DMS 273 treated with DMSO at 0.1 percent for 48 hours (cell line): ENCODE data around the gene TCIRG1.

Source experiments
- DNase-seq: peaks from one replicate; lab custom pipeline; 2025; lab: John Stamatoyannopoulos, UW

Gene TCIRG1

DNA sequence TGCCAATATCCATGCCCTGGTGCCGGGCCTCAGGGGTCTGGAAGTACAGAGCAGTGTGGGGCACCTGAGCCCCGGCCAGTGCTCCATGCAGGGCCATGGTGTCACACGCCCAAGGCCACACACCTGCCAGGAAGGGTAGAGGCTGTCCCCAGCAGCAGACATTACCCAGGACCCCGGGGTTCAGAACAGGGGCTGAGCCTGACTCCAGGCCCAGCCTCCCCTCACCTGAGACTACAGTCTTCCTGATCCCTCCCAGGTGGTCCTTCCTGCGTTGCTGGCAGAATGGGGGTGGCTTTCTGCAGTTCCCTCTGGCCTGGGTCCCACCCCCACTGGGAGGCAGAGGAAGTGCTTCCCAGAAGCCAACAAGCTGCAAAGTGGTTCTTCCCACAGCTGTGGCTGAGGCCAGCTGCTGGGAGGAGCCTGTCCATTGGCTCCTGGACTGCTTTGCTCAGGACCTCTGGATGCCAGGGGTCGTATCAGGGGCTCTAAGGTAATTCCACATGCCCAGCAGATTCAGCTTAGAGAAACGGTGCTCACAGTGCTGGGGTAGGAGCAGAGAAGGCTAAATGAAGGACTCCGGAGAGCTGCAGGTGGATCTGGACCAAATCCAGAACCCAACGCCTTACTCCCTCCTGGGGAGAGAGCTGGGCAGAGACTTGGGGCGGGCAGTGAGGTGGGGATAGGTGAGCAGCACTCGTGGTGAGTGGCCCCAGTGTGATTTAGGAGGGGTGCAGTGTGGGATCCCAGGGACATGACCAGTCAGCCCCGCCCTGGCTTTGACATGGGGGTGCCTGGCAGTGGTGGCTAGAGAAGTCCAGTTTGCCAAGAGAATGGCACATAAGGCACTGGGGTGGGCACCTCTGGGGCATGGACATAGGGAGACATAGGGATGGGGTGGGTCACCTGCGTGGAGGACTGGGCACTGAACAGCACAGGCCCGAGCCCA lies 12.6 kb downstream of the TCIRG1 start:
- DNase-seq: no peak

DNA sequence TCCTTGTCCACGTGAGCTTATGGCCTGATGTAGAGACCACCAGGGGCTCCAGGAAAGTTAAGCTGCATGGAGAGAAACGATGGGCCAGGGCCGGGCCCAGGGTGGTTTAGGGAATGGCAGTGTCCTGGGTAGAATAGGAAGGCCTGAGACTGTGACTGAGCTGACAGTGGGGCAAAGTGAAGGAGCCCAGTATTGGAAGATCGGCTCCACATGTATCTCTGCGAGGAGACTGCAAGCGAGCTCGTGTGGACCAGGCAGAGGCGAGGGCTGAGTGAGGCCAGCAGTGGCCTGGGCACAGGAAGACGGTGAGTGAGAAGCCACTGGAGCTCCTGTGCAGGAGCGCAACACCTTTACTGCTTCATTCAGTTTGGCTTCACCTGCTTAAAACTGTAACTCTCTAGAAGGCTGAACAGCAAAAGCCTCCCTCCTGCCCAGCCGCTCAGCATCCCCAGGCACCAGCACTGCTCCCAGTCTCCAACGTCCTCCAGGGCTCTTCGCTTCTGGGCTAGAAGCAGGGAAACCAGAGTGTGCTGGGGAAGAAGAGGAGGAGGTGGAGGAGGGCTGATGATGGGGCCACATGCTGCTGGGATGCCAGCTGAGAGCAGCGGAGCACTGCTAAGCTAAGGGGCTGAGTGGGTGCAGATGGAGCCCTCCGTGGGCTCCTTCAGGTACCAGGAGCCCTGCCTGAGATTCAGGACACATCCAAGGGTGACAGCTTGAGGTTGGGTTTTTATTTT lies 13.5 kb downstream of the TCIRG1 start:
- DNase-seq: no peak

- no peak for DNase-seq
These were observed 14.3 kb downstream of the TCIRG1 start for GRCh38 chr11:68053117-68053516.

DNA sequence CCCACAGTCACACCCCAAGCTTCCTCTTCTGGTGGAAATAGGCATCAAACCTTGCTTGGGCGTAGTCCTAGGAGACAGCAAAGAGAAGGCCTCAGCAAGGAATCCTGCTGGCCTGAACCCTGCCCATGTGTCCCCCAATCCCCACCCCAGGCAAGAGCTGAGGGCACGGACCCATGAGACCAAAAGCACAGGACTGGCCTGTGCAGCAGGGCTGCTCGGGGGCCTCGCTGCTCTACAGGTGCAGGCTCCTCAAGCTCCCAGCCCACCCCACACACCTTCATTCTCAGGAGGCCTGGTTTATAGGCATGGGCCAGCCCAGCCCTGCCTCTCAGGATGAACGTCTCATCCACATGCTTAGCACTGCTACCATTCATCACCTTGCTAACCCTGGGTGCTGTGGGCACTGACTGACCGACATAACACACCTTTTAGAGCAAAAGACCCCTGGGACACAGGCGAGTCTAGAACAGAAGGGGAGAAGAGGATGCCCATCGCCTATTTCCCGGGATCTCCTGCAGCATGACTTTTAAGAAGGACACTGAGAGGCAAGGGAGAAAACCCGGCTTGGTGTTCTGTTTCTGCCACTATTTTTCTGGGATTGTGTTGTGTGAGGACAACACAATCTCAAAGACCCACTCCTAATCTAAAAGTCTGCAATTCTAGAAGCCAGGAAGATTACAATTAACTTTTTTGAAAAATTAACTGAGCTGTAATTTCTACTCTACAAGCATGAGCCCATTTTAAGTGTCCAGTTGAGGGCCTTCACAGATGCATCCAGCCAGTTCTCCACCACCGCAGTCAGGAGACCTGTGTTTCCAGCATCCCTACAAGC lies 15.4 kb downstream of the TCIRG1 start:
- DNase-seq: no peak

DNA sequence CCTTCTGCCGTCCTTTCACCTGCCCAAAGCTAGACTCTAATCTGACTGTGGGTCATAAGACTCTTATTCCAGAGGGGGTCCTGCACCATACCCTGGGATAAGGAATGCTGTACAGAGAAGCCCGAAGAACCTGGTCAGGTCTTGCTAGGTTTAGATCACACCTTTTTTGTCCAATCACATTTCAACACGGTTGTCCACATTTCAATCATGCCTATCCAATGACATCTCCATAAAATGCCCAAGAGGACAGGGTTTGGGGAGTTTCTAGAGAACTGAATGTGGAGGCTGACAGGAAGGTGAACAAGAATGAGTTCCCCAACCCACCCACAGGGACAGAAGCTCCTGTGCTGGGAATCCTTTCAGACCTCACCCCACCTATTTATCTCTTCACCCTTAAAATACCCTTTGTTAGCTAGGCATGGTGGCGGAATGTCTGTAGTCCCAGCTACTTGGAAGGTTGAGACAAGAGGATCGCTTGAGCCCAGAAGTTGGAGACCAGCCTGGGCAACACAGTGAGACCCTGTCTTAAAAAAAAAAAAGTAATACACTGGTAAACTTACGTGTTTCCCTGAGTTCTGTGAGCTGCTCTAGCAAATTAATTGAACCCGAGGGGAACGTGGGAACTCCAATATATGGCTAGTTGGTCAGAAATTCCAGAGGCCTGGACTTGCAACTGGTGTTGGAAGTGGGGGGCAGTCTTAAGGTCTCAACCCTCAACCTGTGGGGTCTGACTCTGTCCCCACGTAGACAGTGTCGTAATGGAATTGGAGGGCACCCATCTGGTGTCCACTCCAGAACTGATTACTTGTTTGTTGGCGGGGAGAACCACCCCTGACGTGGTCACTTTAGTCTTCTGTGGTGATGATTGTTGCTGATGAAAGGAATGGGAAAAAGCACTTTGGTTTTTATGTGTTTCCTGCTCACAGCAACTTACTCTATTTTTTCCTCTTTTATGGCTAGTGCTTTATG lies 17.8 kb downstream of the TCIRG1 start:
- DNase-seq: no peak

GRCh38 chr11:68057807-68058206 lies 19.0 kb downstream of the TCIRG1 start:
- no peak for DNase-seq

- no peak for DNase-seq
These were observed 22.7 kb downstream of the TCIRG1 start for GRCh38 chr11:68061508-68061907.

DNA sequence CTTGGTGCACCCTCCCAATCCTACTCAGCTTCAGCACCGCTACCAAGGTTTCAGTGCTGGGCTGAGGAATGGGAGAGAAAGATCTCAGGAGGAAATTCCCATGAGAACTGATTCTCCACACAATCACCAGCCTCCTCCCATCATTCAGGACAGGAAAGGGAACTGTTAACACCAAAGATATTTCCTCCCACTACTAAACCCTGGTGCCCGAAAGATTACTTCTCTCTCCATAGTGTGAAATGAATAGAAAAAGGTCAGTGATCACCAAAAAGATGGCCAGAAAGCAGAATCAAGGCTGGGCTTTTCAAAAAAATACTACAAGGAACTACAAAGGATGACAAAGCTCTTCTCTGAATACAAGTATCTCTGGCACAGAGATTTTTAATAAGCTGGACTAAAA lies 26.1 kb downstream of the TCIRG1 start:
- no peak for DNase-seq

DNA sequence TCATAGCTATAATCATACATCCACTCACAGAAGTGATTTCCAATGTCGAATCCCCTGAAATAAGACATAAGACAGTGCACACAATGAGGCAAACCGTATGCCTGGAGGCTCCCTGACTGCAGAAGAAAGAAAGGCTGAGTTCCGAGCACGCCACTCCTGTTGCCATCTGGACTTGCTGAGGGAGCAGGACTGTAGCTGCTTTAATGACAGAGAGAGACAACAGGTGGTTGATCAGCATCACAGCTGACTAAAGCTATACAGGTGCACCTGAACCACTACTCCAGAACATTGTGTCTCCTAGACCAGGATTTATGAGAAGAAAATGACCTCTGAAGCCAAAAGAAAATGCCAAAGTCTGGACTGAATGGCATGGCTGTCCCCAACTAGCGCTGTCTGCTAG lies 27.0 kb downstream of the TCIRG1 start:
- DNase-seq: no peak

GRCh38 chr11:68066742-68067141 lies 27.9 kb downstream of the TCIRG1 start:
- no peak for DNase-seq

DNA sequence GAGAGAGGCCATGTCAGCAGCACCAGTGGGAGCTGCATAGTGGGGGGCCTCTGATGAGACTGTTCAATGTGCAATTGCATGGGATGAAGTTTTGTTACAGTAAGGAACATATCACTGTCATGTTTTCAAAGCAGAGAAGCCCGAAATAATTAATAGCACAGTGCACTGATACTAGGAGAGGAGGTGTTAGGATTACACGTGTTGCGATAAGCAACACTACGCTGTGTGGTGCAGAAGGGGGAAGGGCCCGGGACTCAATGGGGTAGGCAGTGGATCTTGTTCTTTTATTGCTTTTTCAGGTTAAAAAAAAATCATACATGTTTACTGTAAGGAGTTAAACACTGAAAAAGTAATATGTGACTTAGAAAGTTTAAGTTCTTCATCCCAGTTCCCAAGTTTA lies 29.2 kb downstream of the TCIRG1 start:
- no peak for DNase-seq

DNA sequence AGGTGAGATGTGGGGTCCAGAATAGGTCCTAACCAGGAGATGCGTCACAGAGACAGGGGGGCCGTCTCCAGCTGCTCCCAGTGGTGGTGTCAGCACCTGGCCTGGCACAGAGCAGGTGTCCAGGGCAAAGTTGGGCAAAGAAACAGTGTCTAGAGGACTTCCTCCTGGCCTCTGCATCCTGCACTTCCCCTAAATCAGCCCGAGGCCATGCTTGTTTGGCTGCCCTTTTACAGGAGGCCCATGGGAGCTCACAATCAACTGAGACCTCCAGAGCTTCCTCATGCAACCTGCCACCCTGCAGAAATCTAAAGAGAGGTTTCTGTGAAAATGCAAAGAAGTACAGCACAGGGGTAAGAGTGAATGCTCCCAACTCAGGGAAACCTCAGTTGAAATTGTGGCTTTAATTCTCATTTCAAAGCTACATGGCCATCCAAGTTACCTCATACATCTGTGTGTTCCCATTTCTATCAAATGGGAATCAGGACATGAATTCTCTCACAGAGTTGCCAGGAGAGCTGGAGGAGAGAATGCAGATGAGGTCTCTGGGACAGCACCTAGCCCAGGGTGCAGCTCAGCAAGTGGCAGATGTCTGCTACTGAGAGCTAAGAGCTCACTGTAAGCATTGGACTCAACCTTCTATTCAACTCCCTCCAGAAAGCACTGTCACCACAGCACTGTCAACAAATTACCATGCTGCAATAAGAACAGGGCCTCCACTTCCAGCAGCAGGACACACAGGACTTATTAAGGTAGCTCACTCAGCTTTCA lies 32.6 kb downstream of the TCIRG1 start:
- no peak for DNase-seq

DNA sequence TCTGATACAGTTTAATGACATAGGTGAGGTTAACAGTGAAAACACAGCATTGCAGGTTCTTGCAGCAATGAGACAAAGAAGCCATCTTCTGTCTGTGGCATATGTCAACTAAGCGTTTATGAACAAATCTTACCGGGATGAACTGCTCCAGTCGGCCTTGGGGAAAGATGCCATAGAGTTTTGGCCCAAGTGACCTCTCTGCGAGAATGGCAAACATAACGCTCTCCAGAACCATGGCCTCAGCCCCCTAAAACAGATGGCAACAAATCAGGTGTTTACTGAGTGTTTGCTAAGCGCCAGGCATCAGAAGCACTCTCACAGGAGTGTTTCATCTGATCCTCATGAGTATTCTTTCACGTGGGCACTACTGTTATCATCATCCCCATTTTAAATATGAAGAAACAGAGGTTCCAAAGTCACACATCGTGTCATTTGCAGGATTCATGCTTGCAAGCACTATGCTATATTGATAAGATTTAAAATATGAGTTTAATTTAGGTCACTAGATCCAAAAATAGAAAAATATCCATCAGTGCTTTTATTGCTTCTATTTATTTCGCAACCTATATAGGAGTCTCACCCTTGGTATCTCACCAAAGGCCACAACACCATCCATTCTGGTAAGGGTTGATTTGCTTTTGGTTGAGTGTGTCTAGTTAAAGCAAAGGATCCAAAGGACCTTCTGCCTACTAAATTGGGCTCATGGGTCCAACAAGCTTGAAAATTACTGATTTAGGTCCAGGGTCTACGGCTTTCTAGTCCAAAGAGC lies 35.9 kb downstream of the TCIRG1 start:
- DNase-seq: no peak

GRCh38 chr11:68076371-68077042 lies 37.7 kb downstream of the TCIRG1 start:
- DNase-seq: no peak

- DNase-seq: no peak
These were observed 39.1 kb downstream of the TCIRG1 start for GRCh38 chr11:68077617-68078582.

- no peak for DNase-seq
These were observed 42.0 kb downstream of the TCIRG1 start for GRCh38 chr11:68080860-68081259.

DNA sequence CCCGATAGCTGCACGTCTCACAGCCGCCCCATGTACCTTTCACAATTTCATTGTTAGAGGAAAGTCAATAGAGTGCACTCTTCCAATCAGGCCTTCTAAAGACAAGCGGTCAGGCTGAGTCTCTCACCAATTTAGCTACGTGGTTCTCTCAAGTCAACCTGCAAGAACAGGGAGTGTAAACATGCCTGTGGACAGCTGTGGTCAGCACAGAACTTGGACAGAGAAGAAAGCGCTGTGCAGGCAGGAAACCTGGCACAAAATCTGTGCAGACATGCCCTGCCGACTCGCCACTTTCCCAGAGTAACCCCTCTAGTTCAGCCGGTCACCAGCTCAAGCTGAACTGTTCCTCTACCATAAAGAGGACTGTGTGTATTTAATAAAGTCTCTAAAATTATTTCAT lies 42.9 kb downstream of the TCIRG1 start:
- DNase-seq: no peak

DNA sequence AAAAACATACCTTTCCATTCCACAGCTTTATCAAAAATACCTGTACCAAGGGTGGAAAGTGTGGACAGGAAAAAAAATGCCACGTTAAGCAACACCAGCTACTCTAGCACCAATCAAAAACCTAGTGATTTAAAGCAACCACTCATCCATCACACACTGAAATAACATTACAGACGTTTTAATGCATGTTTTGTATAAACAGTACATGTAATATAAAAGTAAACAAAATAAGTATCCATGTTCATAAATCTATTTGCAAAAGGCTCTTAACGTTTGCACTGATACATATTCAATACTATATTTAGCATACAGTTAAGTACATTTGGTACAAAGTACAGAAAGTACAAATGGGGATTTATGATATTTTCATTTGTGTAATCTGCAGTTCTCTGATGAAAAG lies 43.7 kb downstream of the TCIRG1 start:
- no peak for DNase-seq
